RWPE2 (cell line): ENCODE data around the gene DUS2.

Source experiments
- ATAC-seq: fragments of 200-7000 bp; cut with Tn5 transposase; 3 replicates; pipeline ENCODE4 v1.9.1; 2021; ENCODE audit warnings: low read depth
- DNase-seq: peaks from one replicate; pipeline ENCODE4 v3.0.0-alpha.2; 2020; ENCODE audit warnings: low spot score
- H3K27ac ChIP-seq: fragments of 450-650 bp; 2 replicates; pipeline ENCODE4 v1.5.1; 2017; ENCODE audit warnings: mild to moderate bottlenecking; ENCODE audit not compliant: poor library complexity, severe bottlenecking
- H3K27me3 ChIP-seq: fragments of 250-450 bp; sonication (Bioruptor Pico); 2 replicates; pipeline ENCODE4 v1.5.1; 2021; ENCODE audit warnings: mild to moderate bottlenecking, moderate library complexity; ENCODE audit not compliant: insufficient read depth, poor library complexity, severe bottlenecking
- H3K36me3 ChIP-seq: fragments of 250-450 bp; sonication (Bioruptor Pico); 2 replicates; pipeline ENCODE4 v1.5.1; 2020; ENCODE audit warnings: low read depth, mild to moderate bottlenecking, moderate library complexity
- H3K4me1 ChIP-seq: fragments of 250-450 bp; sonication (Bioruptor Pico); 2 replicates; pipeline ENCODE4 v1.5.1; 2021; ENCODE audit warnings: mild to moderate bottlenecking, moderate library complexity; ENCODE audit not compliant: insufficient read depth, poor library complexity, severe bottlenecking
- H3K4me3 ChIP-seq: fragments of 250-450 bp; sonication (Bioruptor Pico); 2 replicates; pipeline ENCODE4 v1.5.1; 2021; ENCODE audit warnings: mild to moderate bottlenecking, moderate library complexity; ENCODE audit not compliant: severe bottlenecking
- H3K9me3 ChIP-seq: fragments of 250-450 bp; sonication (Bioruptor Pico); 2 replicates; pipeline ENCODE4 v1.5.1; 2021; ENCODE audit warnings: mild to moderate bottlenecking, moderate library complexity; ENCODE audit not compliant: severe bottlenecking
- CTCF ChIP-seq: fragments of 450-650 bp; IDR thresholded peaks from one replicate; pipeline ENCODE4 v1.5.1; 2017; ENCODE audit warnings: mild to moderate bottlenecking, moderate library complexity; ENCODE audit not compliant: poor library complexity, severe bottlenecking

Gene DUS2

GRCh38 chr16:67987460-67988160 lies 35.5 kb upstream of the DUS2 start:
- Histone ChIP-seq H3K9me3 (no peaks in the 10 kb centered on the region), H3K4me3 (no peak overlapping the region), H3K27ac (no peak overlapping the region), H3K36me3 (no peaks in the 10 kb centered on the region), H3K27me3 (no peaks in the 10 kb centered on the region), H3K4me1 (peaks cover 13% of the 10 kb centered on the region)
- ATAC-seq (peak; percentile 22; the same call in 1 of the 3 replicates), DNase-seq (no peak)
- no peak for TF ChIP-seq CTCF

GRCh38 chr16:67988675-67989074 lies 34.4 kb upstream of the DUS2 start:
- ATAC-seq (no peak), DNase-seq (no peak)
- no peaks in the 10 kb centered on the region for H3K9me3 ChIP-seq
- TF ChIP-seq CTCF, result no peak
- no peaks in the 10 kb centered on the region for H3K27me3 ChIP-seq
- no peak overlapping the region for H3K27ac ChIP-seq
- no peak overlapping the region for H3K4me3 ChIP-seq
- H3K36me3 ChIP-seq, result no peaks in the 10 kb centered on the region
- peaks cover 4% of the 10 kb centered on the region for H3K4me1 ChIP-seq

GRCh38 chr16:67989322-67990017 lies 33.6 kb upstream of the DUS2 start:
- Histone ChIP-seq H3K27ac (no peak overlapping the region), H3K27me3 (no peaks in the 10 kb centered on the region), H3K4me1 (no peaks in the 10 kb centered on the region), H3K36me3 (no peaks in the 10 kb centered on the region), H3K4me3 (no peak overlapping the region), H3K9me3 (no peaks in the 10 kb centered on the region)
- no peak for DNase-seq
- no peak for ATAC-seq
- no peak for TF ChIP-seq CTCF

- Histone ChIP-seq H3K27ac (no peak overlapping the region), H3K36me3 (no peaks in the 10 kb centered on the region), H3K4me1 (no peaks in the 10 kb centered on the region), H3K27me3 (no peaks in the 10 kb centered on the region), H3K9me3 (no peaks in the 10 kb centered on the region), H3K4me3 (no peak overlapping the region)
- no peak for DNase-seq
- TF ChIP-seq CTCF, result no peak
- ATAC-seq, result peak; percentile 5; the same call in 1 of the 3 replicates
These were observed 33.1 kb upstream of the DUS2 start for GRCh38 chr16:67990018-67990386.
